GM12874 (cell line): ENCODE results near the gene GPR146.

Experiments used
- CTCF ChIP-seq: IDR thresholded peaks from 2 replicates; pipeline ENCODE4 v1.5.1; 2011; ENCODE audit warnings: low read depth, mild to moderate bottlenecking, control low read depth, low read length, moderate library complexity; ENCODE audit not compliant: insufficient read depth

Gene GPR146

GRCh38 chr7:1026721-1027161, 17.6 kb upstream of the GPR146 start:
- TF ChIP-seq CTCF = no peak

- no peak for TF ChIP-seq CTCF
Observed at GRCh38 chr7:1027242-1028043, 16.9 kb upstream of the GPR146 start.

- TF ChIP-seq CTCF = no peak
Observed at GRCh38 chr7:1028044-1028770, 16.1 kb upstream of the GPR146 start.

- TF ChIP-seq CTCF = no peak
Observed at GRCh38 chr7:1028775-1029636, 15.3 kb upstream of the GPR146 start.

GRCh38 chr7:1029637-1030443, 14.5 kb upstream of the GPR146 start:
- no peak for TF ChIP-seq CTCF

GRCh38 chr7:1030444-1031070, 13.8 kb upstream of the GPR146 start:
- no peak for TF ChIP-seq CTCF
